Measurements from ENCODE around the gene CANT1.

- TF ChIP-seq EZH2 (IDR thresholded peaks at IDR 0.05), result no peak
- no peak for TF ChIP-seq FOXP2 (optimal IDR thresholded peaks at IDR 0.05; ENCODE audit: control extremely low read depth, extremely low read length, insufficient read depth)
- no peak for TF ChIP-seq POLR2AphosphoS5 (IDR thresholded peaks at IDR 0.05; ENCODE audit: borderline replicate concordance, low read depth, low read length)
These were observed 54.9 kb downstream of the CANT1 start for GRCh38 chr17:78954684-78955083.
